ENCODE results near the gene ASAP2.
A peak's percentile ranks its signal among the peaks of the same experiment; 100 is the strongest.

ASAP2 gene

GRCh38 chr2:9205963-9206948 is at the start of gene ASAP2:
ASAP2 (plus strand) TSS chr2:9206812; CDS start chr2:9207105, 293 bp downstream.
- peak; percentile 77 for DNase-seq

- DNase-seq = no peak
Observed at GRCh38 chr2:9158786-9159779, 47.5 kb upstream of the ASAP2 start.

GRCh38 chr2:9160732-9161131 is 45.9 kb upstream of the ASAP2 start:
- no peak for DNase-seq

GRCh38 chr2:9162841-9163240 is 43.8 kb upstream of the ASAP2 start:
- no peak for DNase-seq

- peak; percentile 81 for DNase-seq
Observed at GRCh38 chr2:9163306-9164111, 43.1 kb upstream of the ASAP2 start.

GRCh38 chr2:9164112-9164608 is 42.5 kb upstream of the ASAP2 start:
- DNase-seq = no peak

- DNase-seq = peak; percentile 26
Observed at GRCh38 chr2:9165625-9166024, 41.0 kb upstream of the ASAP2 start.

GRCh38 chr2:9166579-9167377 is 39.8 kb upstream of the ASAP2 start:
- DNase-seq = no peak

GRCh38 chr2:9167718-9168657 is 38.6 kb upstream of the ASAP2 start:
- DNase-seq = no peak

GRCh38 chr2:9168821-9169221 is 37.8 kb upstream of the ASAP2 start:
- DNase-seq = no peak

- no peak for DNase-seq
Observed at GRCh38 chr2:9169349-9170107, 37.1 kb upstream of the ASAP2 start.

- DNase-seq = no peak
Observed at GRCh38 chr2:9170458-9171130, 36.0 kb upstream of the ASAP2 start.

GRCh38 chr2:9174771-9175437 is 31.7 kb upstream of the ASAP2 start:
- DNase-seq = peak; percentile 89

GRCh38 chr2:9178110-9178903 is 28.3 kb upstream of the ASAP2 start:
- no peak for DNase-seq

- peak; percentile 69 for DNase-seq
Observed at GRCh38 chr2:9178904-9179571, 27.6 kb upstream of the ASAP2 start.

GRCh38 chr2:9179572-9180201 is 26.9 kb upstream of the ASAP2 start:
- DNase-seq = peak; percentile 92

All from EL (cell line).